ENCODE results near the gene NAP1L4. TPM values are rescaled to one million over a fixed set of nuclear protein-coding genes. Genes with fewer than 3 reads are reported as not detected.

NAP1L4 gene
- total RNA-seq, 1 experiment from 2014 or later = 189 TPM

GRCh38 chr11:2901196-2901796 lies 90.8 kb downstream of the NAP1L4 start:
- H3K36me3 Mint-ChIP-seq = peaks cover 19% of the 10 kb centered on the region
- peaks cover 30% of the 10 kb centered on the region for H3K4me1 Mint-ChIP-seq
- H3K27me3 Mint-ChIP-seq (ENCODE audit: low read depth) = peaks cover 65% of the 10 kb centered on the region
- DNase-seq (ENCODE audit: low spot score) (no peak), ATAC-seq (no peak)
- no peak overlapping the region for H3K27ac Mint-ChIP-seq
- ChIA-PET CTCF (interaction anchor here (0.9 to 4.6 kb wide), 2 partner anchors 9 to 370 kb away, joined by 3 to 46 read pairs; no protein-coding TSS in a partner anchor), POLR2A (no interaction called here)
- peaks cover 17% of the 10 kb centered on the region for H3K9me3 Mint-ChIP-seq
- H3K4me3 Mint-ChIP-seq = peak overlapping the region; percentile 66
- TF ChIP-seq CBFB (CRISPR knock-in tag; IDR thresholded peaks at IDR 0.05; ENCODE audit: low read depth) = no peak
- TF ChIP-seq SOX15 (CRISPR knock-in tag; IDR thresholded peaks at IDR 0.05) = no peak
- no peak for TF ChIP-seq TCF7 (CRISPR knock-in tag; IDR thresholded peaks at IDR 0.05; ENCODE audit: low read depth)
- no peak for TF ChIP-seq KAT7 (CRISPR knock-in tag; IDR thresholded peaks at IDR 0.05; ENCODE audit: borderline replicate concordance)
- no peak for TF ChIP-seq MYBL2 (CRISPR knock-in tag; IDR thresholded peaks at IDR 0.05)
- no peak for TF ChIP-seq GRHL2 (CRISPR knock-in tag; IDR thresholded peaks at IDR 0.05; ENCODE audit: insufficient replicate concordance, severe bottlenecking)
- no peak for TF ChIP-seq AFF4 (CRISPR knock-in tag; IDR thresholded peaks at IDR 0.05; ENCODE audit: borderline replicate concordance)

- CTCF ChIA-PET = no interaction called here
- peaks cover 67% of the 10 kb centered on the region for H3K27me3 Mint-ChIP-seq (ENCODE audit: low read depth)
- DNase-seq (ENCODE audit: low spot score) = no peak
- no peaks in the 10 kb centered on the region for H3K36me3 Mint-ChIP-seq
- no peak for ATAC-seq
- peaks cover 6% of the 10 kb centered on the region; the same call in 1 of the 2 replicates for H3K9me3 Mint-ChIP-seq
- H3K27ac Mint-ChIP-seq = no peak overlapping the region; the same call in 1 of the 2 replicates
- H3K4me1 Mint-ChIP-seq = peaks cover 30% of the 10 kb centered on the region
- TF ChIP-seq ZNF281 (CRISPR knock-in tag; IDR thresholded peaks at IDR 0.05) (no peak), ATF1 (CRISPR knock-in tag; IDR thresholded peaks at IDR 0.05) (no peak), ZNF532 (CRISPR knock-in tag; IDR thresholded peaks at IDR 0.05; ENCODE audit: borderline replicate concordance) (no peak), FOXP4 (CRISPR knock-in tag; IDR thresholded peaks at IDR 0.05) (no peak), E2F4 (CRISPR knock-in tag; IDR thresholded peaks at IDR 0.05; ENCODE audit: borderline replicate concordance, low read depth) (no peak), ZNF263 (CRISPR knock-in tag; IDR thresholded peaks at IDR 0.05; ENCODE audit: low read depth) (no peak), CBFB (CRISPR knock-in tag; IDR thresholded peaks at IDR 0.05; ENCODE audit: low read depth) (no peak), ETV6 (CRISPR knock-in tag; IDR thresholded peaks at IDR 0.05) (no peak), ELF4 (CRISPR knock-in tag; IDR thresholded peaks at IDR 0.05; ENCODE audit: low read depth) (no peak), TEAD4 (CRISPR knock-in tag; IDR thresholded peaks at IDR 0.05) (no peak)
- H3K4me3 Mint-ChIP-seq = no peak overlapping the region
- POLR2A ChIA-PET = no interaction called here
These were observed 92.9 kb downstream of the NAP1L4 start for GRCh38 chr11:2899080-2899783.

Data from WTC11 (cell line).